K562 (cell line): ENCODE data around the gene NELL1. TPM values are rescaled to one million over a fixed set of nuclear protein-coding genes. Genes with fewer than 3 reads are reported as not detected.

Experiments used
- ATAC-seq: fragments of 200-7000 bp; cut with Tn5 transposase; 3 replicates; pipeline ENCODE4 v1.9.1; 2020; ENCODE audit warnings: moderate library complexity
- BruUV-seq: library from RNA; stranded (reverse); fragments of 400-500 nt; replicated peaks from 2 replicates; lab custom pipeline; 2021; lab: Mats Ljungman, UMichigan
- CTCF ChIA-PET: fragments of 300-600 bp; formaldehyde crosslinking; extraction: SDS; loops from one replicate; lab custom pipeline; 2021; ENCODE audit warnings: low intra/inter-chr PET ratio; lab: Yijun Ruan, JAX
- POLR2A ChIA-PET: fragments of 300-600, 350-650 bp; sonication (Branson Sonifier 250); formaldehyde crosslinking; extraction: SDS; loops from one replicate; lab custom pipeline; 2021; ENCODE audit warnings: antibody characterized with exemption, inconsistent platforms; lab: Yijun Ruan, JAX
- DNase-seq, 4 experiments: peaks; one replicate each; pipeline versions ENCODE4 v3.0.0 to v3.0.0-alpha.2; 2011 to 2018; ENCODE audit warnings: low spot score in 3 of 4, mixed read lengths in 3 of 4; ENCODE audit errors: extremely low read depth in 1 of 4
- FAIRE-seq: peaks from 2 replicates; lab custom pipeline; 2011; peaks lifted over from hg19 to GRCh38; lab: Jason Lieb, UNC
- H2AFZ ChIP-seq: 2 replicates; pipeline ENCODE4 v1.6.0; 2011; ENCODE audit warnings: low read depth, low read length, control low read depth, inconsistent platforms
- H3K27ac ChIP-seq: fragments of 200-600 bp; 3 replicates; pipeline ENCODE4 v1.8.0; 2011; ENCODE audit warnings: low read depth, mild to moderate bottlenecking, control low read depth, inconsistent platforms, low read length, moderate library complexity, mixed read lengths; ENCODE audit errors: extremely low read depth
- H3K27me3 ChIP-seq, 2 experiments: fragments of 300-600 bp in 1 of 2; 2 replicates in 1 of 2; 3 replicates in 1 of 2; pipeline versions ENCODE4 v1.6.0 to v1.8.0; 2011; ENCODE audit warnings: inconsistent platforms in 2 of 2, low read length in 2 of 2, mild to moderate bottlenecking in 1 of 2, mixed read lengths in 1 of 2, moderate library complexity in 1 of 2; ENCODE audit not compliant: control insufficient read depth in 2 of 2, insufficient read depth in 2 of 2
- H3K36me3 ChIP-seq: fragments of 300-600 bp; 3 replicates; pipeline ENCODE4 v1.8.0; 2011; ENCODE audit warnings: mild to moderate bottlenecking, low read length, inconsistent platforms; ENCODE audit not compliant: control insufficient read depth, insufficient read depth
- H3K4me1 ChIP-seq, 2 experiments: fragments of 200-600 bp in 1 of 2; replicated peaks in 1 of 2; 2 replicates in 1 of 2; 3 replicates in 1 of 2; pipeline versions ENCODE4 v1.5.1 to v1.8.0; 2011; ENCODE audit warnings: inconsistent platforms in 2 of 2, low read length in 2 of 2, mild to moderate bottlenecking in 1 of 2, mixed read lengths in 1 of 2, moderate library complexity in 1 of 2; ENCODE audit not compliant: control insufficient read depth in 2 of 2, insufficient read depth in 2 of 2
- H3K4me2 ChIP-seq: 2 replicates; pipeline ENCODE4 v1.6.1; 2011; ENCODE audit warnings: low read length, control low read depth, inconsistent platforms, mixed read lengths; ENCODE audit not compliant: insufficient read depth
- H3K4me3 ChIP-seq: fragments of 200-600 bp; sonication (generic), shearing (Covaris generic); 2 replicates; pipeline ENCODE4 v1.5.1; 2016; ENCODE audit warnings: control low read depth, inconsistent platforms
- H3K79me2 ChIP-seq: fragments of 200-600 bp; 3 replicates; pipeline ENCODE4 v1.8.0; 2011; ENCODE audit warnings: low read length, inconsistent platforms; ENCODE audit not compliant: control insufficient read depth, insufficient read depth
- H3K9ac ChIP-seq, 2 experiments: 2 replicates each; pipeline versions ENCODE4 v1.6.0 to v1.6.1; 2011; ENCODE audit warnings: low read depth in 2 of 2, low read length in 2 of 2, control low read depth in 1 of 2, inconsistent platforms in 1 of 2, mild to moderate bottlenecking in 1 of 2, mixed read lengths in 1 of 2; ENCODE audit not compliant: insufficient read depth in 1 of 2
- H3K9me1 ChIP-seq: one replicate; pipeline ENCODE4 v1.6.0; 2011; ENCODE audit warnings: inconsistent platforms, mild to moderate bottlenecking, low read length, moderate library complexity; ENCODE audit not compliant: control insufficient read depth, insufficient read depth
- H3K9me3 ChIP-seq: replicated peaks from 2 replicates; pipeline ENCODE4 v1.5.1; 2011; ENCODE audit warnings: low read depth, low read length, inconsistent platforms; ENCODE audit not compliant: control insufficient read depth, insufficient read depth
- H4K20me1 ChIP-seq: replicated peaks from 2 replicates; pipeline ENCODE4 v1.6.1; 2011; ENCODE audit warnings: low read length, inconsistent platforms, mixed read lengths; ENCODE audit not compliant: control insufficient read depth, insufficient read depth
- CEBPG ChIP-seq, 3 experiments: fragments of 200-800 bp in 1 of 3; sonication (Bioruptor generic) in 1 of 3; sonication (generic) in 1 of 3; formaldehyde crosslinking in 1 of 3; IDR thresholded peaks in 2 of 3; conservative IDR thresholded peaks in 1 of 3; 2 replicates each; pipeline versions ENCODE4 v1.6.1 to v1.8.0; 2016 to 2022; ENCODE audit warnings: missing compliant biosample characterization in 2 of 3, missing genetic modification characterization in 2 of 3, mild to moderate bottlenecking in 1 of 3, missing genetic modification reagents in 1 of 3
- HDGF ChIP-seq: fragments of 450-650 bp; IDR thresholded peaks from 2 replicates; pipeline ENCODE4 v1.6.1; 2016
- NFATC3 ChIP-seq: fragments of 450-650 bp; IDR thresholded peaks from 2 replicates; pipeline ENCODE4 v1.6.1; 2017; ENCODE audit warnings: mild to moderate bottlenecking
- NR2C1 ChIP-seq, 2 experiments: fragments of 450-650 bp; IDR thresholded peaks; 2 replicates each; pipeline ENCODE4 v1.6.1; 2017; ENCODE audit warnings: mild to moderate bottlenecking in 2 of 2, antibody characterized with exemption in 1 of 2, inconsistent platforms in 1 of 2, missing compliant biosample characterization in 1 of 2, missing genetic modification characterization in 1 of 2
- STAG1 ChIP-seq: sonication (generic); formaldehyde crosslinking; IDR thresholded peaks from 2 replicates; pipeline ENCODE4 v1.5.0; 2020; ENCODE audit warnings: missing genetic modification reagents, borderline replicate concordance
- SUPT5H ChIP-seq: fragments of 450-650 bp; IDR thresholded peaks from 2 replicates; pipeline ENCODE4 v1.6.1; 2016
- XRCC5 ChIP-seq: fragments of 200-400 bp; formaldehyde crosslinking; IDR thresholded peaks from 2 replicates; pipeline ENCODE4 v1.6.1; 2017; ENCODE audit warnings: low read depth, mild to moderate bottlenecking, low read length
- ZFP1 ChIP-seq: fragments of 450-650 bp; formaldehyde crosslinking; IDR thresholded peaks from 2 replicates; pipeline ENCODE4 v1.4.0; 2020; ENCODE audit warnings: mild to moderate bottlenecking, mixed read lengths
- ZNF785 ChIP-seq: fragments of 250-450 bp; sonication (Bioruptor Pico); IDR thresholded peaks from 2 replicates; pipeline ENCODE4 v1.4.0; 2020; ENCODE audit warnings: mild to moderate bottlenecking
- WGBS: fragments of 100-300 bp; shearing (Covaris generic); methylation state at CpG from one replicate; pipeline ENCODE4 v1.1.6; 2016; ENCODE audit warnings: low coverage, mixed read lengths; ENCODE audit not compliant: insufficient coverage; ENCODE audit errors: missing lambda C conversion rate; 5-methylcytosine and 5-hydroxymethylcytosine counted together
- in situ Hi-C: fragments of 300-500 bp; cut with MboI; formaldehyde crosslinking; loops from 4 replicates; pipeline ENCODE4 v1.15.0; 2018; ENCODE audit warnings: inconsistent platforms, mixed read lengths
- intact Hi-C: fragments of 100-400 bp; cut with micrococcal nuclease; formaldehyde crosslinking; loops from 2 replicates; pipeline ENCODE4 v1.14.2; 2022
- polyA plus RNA-seq, 8 experiments: library from polyadenylated mRNA; depleted of rRNA in 4 of 8; stranded (reverse) in 5 of 8; unstranded in 3 of 8; fragments of >200 nt; fragmentation: Nextera tagmentation in 2 of 8; fragmentation: Illumina TruSeq in 1 of 8; extraction: Ambion mirVana in 2 of 8; extraction: Trizol in 1 of 8; gene quantifications; 2 replicates each; pipeline versions ENCODE4 v1.2.1 to v1.2.3, GENCODE V29; 2011 to 2014; ENCODE audit warnings: inconsistent platforms in 1 of 8, missing spikeins in 1 of 8
- total RNA-seq, 7 experiments: library from RNA; depleted of rRNA in 6 of 7; stranded (reverse); fragments of >200 nt in 6 of 7; fragmentation: Illumina TruSeq in 2 of 7; extraction: Trizol in 2 of 7; gene quantifications; 2 replicates each; pipeline versions ENCODE4 v1.2.1 to v1.2.3, GENCODE V29; 2011 to 2021; ENCODE audit warnings: low replicate concordance in 1 of 7
- TF ChIP-seq, protein P1 (sequence below): fragments of 250-450 bp; sonication (Bioruptor Pico); IDR thresholded peaks from 2 replicates; pipeline ENCODE4 v1.4.0; 2020; ENCODE audit warnings: mild to moderate bottlenecking, moderate library complexity
- TF ChIP-seq, protein P2 (sequence below), 2 experiments: fragments of 450-650 bp; IDR thresholded peaks; 2 replicates each; pipeline ENCODE4 v1.6.1; 2016

NELL1 gene
- total and polyA plus RNA-seq, 9 of the 15 experiments (the other 6 are each of a cell fraction or from before 2014, with no cell fraction given), result not detected

DNA sequence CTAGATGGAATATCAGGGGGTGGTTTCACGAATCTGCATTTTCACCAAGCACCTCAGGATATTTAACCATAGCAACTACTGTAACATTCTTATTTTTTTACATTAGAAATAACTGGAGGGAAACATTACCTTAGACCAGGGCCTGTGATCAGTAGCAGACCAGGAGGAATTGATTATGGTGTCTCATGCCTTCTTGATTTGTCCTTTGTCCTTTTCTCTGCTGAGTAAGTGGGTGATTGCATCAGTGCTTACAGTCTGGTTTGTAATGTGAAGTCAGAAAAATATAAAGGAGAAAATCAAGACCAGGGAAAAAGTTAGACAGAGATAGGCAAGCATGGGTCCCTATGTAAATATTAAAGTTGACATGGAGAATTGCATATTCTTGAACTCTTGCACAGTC is 703.3 kb downstream of the NELL1 start:
- Histone ChIP-seq H4K20me1 (no peaks in the 10 kb centered on the region), H3K9me3 (no peaks in the 10 kb centered on the region), H3K9me1 (no peaks in the 10 kb centered on the region), H2AFZ (no peak overlapping the region), H3K9ac (no peak overlapping the region), H3K36me3 (no peaks in the 10 kb centered on the region), H3K27me3 (no peaks in the 10 kb centered on the region), H3K27ac (no peak overlapping the region), H3K79me2 (no peaks in the 10 kb centered on the region), H3K4me3 (no peak overlapping the region), H3K4me2 (no peak overlapping the region), H3K4me1 (no peaks in the 10 kb centered on the region)
- WGBS, result 0% methylated on average over 1 of the region's 1 CpG
- DNase-seq, result no peak
- no peak for ATAC-seq
- CTCF ChIA-PET, result no interaction called here
- BruUV-seq, result no TSS peak
- intact Hi-C loops (no loop called here), in situ Hi-C loops (no loop called here)
- FAIRE-seq, result no peak
- POLR2A ChIA-PET, result no interaction called here
- no peak for TF ChIP-seq XRCC5
- TF ChIP-seq, protein P1, sequence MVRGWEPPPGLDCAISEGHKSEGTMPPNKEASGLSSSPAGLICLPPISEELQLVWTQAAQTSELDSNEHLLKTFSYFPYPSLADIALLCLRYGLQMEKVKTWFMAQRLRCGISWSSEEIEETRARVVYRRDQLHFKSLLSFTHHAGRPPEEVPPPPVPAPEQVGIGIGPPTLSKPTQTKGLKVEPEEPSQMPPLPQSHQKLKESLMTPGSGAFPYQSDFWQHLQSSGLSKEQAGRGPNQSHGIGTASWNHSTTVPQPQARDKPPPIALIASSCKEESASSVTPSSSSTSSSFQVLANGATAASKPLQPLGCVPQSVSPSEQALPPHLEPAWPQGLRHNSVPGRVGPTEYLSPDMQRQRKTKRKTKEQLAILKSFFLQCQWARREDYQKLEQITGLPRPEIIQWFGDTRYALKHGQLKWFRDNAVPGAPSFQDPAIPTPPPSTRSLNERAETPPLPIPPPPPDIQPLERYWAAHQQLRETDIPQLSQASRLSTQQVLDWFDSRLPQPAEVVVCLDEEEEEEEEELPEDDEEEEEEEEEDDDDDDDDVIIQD (CRISPR knock-in tag), result no peak
- no peak for TF ChIP-seq STAG1 (CRISPR knock-in tag)
- TF ChIP-seq ZFP1, result no peak
- TF ChIP-seq HDGF, result no peak
- TF ChIP-seq ZNF785 (CRISPR knock-in tag), result no peak
- no peak for TF ChIP-seq CEBPG (CRISPR knock-in tag; IDR thresholded peaks at IDR 0.05)
- TF ChIP-seq CEBPG (tag; conservative IDR thresholded peaks at IDR 0.05 in 1 of 2, IDR thresholded peaks at IDR 0.05 in 1 of 2), result no peak
- no peak for TF ChIP-seq NR2C1 (IDR thresholded peaks at IDR 0.05)
- TF ChIP-seq NR2C1 (tag; IDR thresholded peaks at IDR 0.05), result no peak
- TF ChIP-seq NFATC3, result no peak
- no peak for TF ChIP-seq SUPT5H
- TF ChIP-seq, protein P2, sequence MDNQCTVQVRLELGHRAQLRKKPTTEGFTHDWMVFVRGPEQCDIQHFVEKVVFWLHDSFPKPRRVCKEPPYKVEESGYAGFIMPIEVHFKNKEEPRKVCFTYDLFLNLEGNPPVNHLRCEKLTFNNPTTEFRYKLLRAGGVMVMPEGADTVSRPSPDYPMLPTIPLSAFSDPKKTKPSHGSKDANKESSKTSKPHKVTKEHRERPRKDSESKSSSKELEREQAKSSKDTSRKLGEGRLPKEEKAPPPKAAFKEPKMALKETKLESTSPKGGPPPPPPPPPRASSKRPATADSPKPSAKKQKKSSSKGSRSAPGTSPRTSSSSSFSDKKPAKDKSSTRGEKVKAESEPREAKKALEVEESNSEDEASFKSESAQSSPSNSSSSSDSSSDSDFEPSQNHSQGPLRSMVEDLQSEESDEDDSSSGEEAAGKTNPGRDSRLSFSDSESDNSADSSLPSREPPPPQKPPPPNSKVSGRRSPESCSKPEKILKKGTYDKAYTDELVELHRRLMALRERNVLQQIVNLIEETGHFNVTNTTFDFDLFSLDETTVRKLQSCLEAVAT (IDR thresholded peaks at IDR 0.05), result no peak
